ENCODE results near the gene GPHB5. TPM values are rescaled to one million over a fixed set of nuclear protein-coding genes. Genes with fewer than 3 reads are reported as not detected.

The GPHB5 gene
- polyA plus RNA-seq, 3 donors = not detected

GRCh38 chr14:63290741-63291430, 27.8 kb downstream of the GPHB5 start:
- intact Hi-C loops (cut with micrococcal nuclease) = no loop called here
- Histone ChIP-seq H2AFZ (ENCODE audit: insufficient read depth, low read depth, low read length, poor library complexity, severe bottlenecking) (no peak overlapping the region), H3K9ac (ENCODE audit: insufficient read depth, low read length, poor library complexity, severe bottlenecking) (no peak overlapping the region), H3K36me3 (replicated peaks in 1 of 2; ENCODE audit: control insufficient read depth in 1 of 2, insufficient read depth in 2 of 2, low read length in 2 of 2) (no peaks in the 10 kb centered on the region), H3K27ac (ENCODE audit: low read depth in 1 of 2, low read length in 2 of 2) (no peak overlapping the region), H3K4me2 (replicated peaks; ENCODE audit: extremely low read depth, low read length, poor library complexity, severe bottlenecking) (no peak overlapping the region), H3K9me3 (replicated peaks in 1 of 2; ENCODE audit: control insufficient read depth in 1 of 2, insufficient read depth in 1 of 2, low read length in 2 of 2) (no peaks in the 10 kb centered on the region), H3K4me3 (replicated peaks in 1 of 3; ENCODE audit: low read depth in 2 of 3, low read length in 3 of 3) (no peak overlapping the region), H3K79me2 (ENCODE audit: insufficient read depth, low read length) (no peaks in the 10 kb centered on the region), H3K27me3 (ENCODE audit: control insufficient read depth in 2 of 2, insufficient read depth in 2 of 2, low read length in 2 of 2) (no peaks in the 10 kb centered on the region), H3K4me1 (ENCODE audit: control insufficient read depth in 1 of 2, insufficient read depth in 2 of 2, low read length in 2 of 2) (no peaks in the 10 kb centered on the region), H4K20me1 (ENCODE audit: insufficient read depth, low read length) (no peaks in the 10 kb centered on the region)
- no peak overlapping the region for H3K4me3 Mint-ChIP-seq
- WGBS (ENCODE audit: insufficient coverage) = 84% methylated on average over 7 of the region's 12 CpGs
- no peak for TF ChIP-seq CTCF (IDR thresholded peaks at IDR 0.05)
- H3K9me3 Mint-ChIP-seq = peaks cover 0 to 2% (median 0%) of the 10 kb centered on the region in 7 donors
- H3K27ac Mint-ChIP-seq = no peak overlapping the region
- no peaks in the 10 kb centered on the region for H3K36me3 Mint-ChIP-seq
- peaks cover 0 to 6% (median 0%) of the 10 kb centered on the region in 3 donors for H3K27me3 Mint-ChIP-seq (ENCODE audit: low read depth in 3 of 3)
- DNase-seq = no peak
- no peaks in the 10 kb centered on the region for H3K4me1 Mint-ChIP-seq

- no CpG with 5 or more reads among the region's 1 CpG for WGBS (ENCODE audit: insufficient coverage)
- TF ChIP-seq CTCF (IDR thresholded peaks at IDR 0.05) = no peak
- no peak overlapping the region for H3K4me2 ChIP-seq (replicated peaks; ENCODE audit: extremely low read depth, low read length, poor library complexity, severe bottlenecking)
Measured at GRCh38 chr14:63288853-63289252, 29.9 kb downstream of the GPHB5 start.

More at GRCh38 chr14:63288853-63289252, 29.9 kb downstream of the GPHB5 start:
- no peaks in the 10 kb centered on the region for H3K79me2 ChIP-seq (ENCODE audit: insufficient read depth, low read length)
- Mint-ChIP-seq H3K4me1 (no peaks in the 10 kb centered on the region), H3K36me3 (no peaks in the 10 kb centered on the region), H3K27ac (no peak overlapping the region), H3K27me3 (ENCODE audit: low read depth in 3 of 3) (peaks cover 0 to 6% (median 0%) of the 10 kb centered on the region in 3 donors), H3K9me3 (no peaks in the 10 kb centered on the region), H3K4me3 (no peak overlapping the region)
- no peak overlapping the region for H3K4me3 ChIP-seq (replicated peaks in 1 of 3; ENCODE audit: low read depth in 2 of 3, low read length in 3 of 3)
- no peak overlapping the region for H2AFZ ChIP-seq (ENCODE audit: insufficient read depth, low read depth, low read length, poor library complexity, severe bottlenecking)
- no peaks in the 10 kb centered on the region for H3K9me3 ChIP-seq (replicated peaks in 1 of 2; ENCODE audit: control insufficient read depth in 1 of 2, insufficient read depth in 1 of 2, low read length in 2 of 2)
- H3K27me3 ChIP-seq (ENCODE audit: control insufficient read depth in 2 of 2, insufficient read depth in 2 of 2, low read length in 2 of 2) = peaks cover 0 to 3% of the 10 kb centered on the region in 2 donors
- no peak overlapping the region for H3K27ac ChIP-seq (ENCODE audit: low read depth in 1 of 2, low read length in 2 of 2)
- no peaks in the 10 kb centered on the region for H3K4me1 ChIP-seq (ENCODE audit: control insufficient read depth in 1 of 2, insufficient read depth in 2 of 2, low read length in 2 of 2)
- no peak overlapping the region for H3K9ac ChIP-seq (ENCODE audit: insufficient read depth, low read length, poor library complexity, severe bottlenecking)
- H4K20me1 ChIP-seq (ENCODE audit: insufficient read depth, low read length) = no peaks in the 10 kb centered on the region
- intact Hi-C loops (cut with micrococcal nuclease) = no loop called here
- no peaks in the 10 kb centered on the region for H3K36me3 ChIP-seq (replicated peaks in 1 of 2; ENCODE audit: control insufficient read depth in 1 of 2, insufficient read depth in 2 of 2, low read length in 2 of 2)
- DNase-seq = no peak

Measured in CD14-positive monocyte (primary cell).